GM18508 (cell line): ENCODE measurements around the gene EP400.

ENCODE experiments used
- ATAC-seq: cut with Tn5 transposase; IDR thresholded peaks from one replicate; pipeline ENCODE4 v1.9.1; 2021; ENCODE audit warnings: moderate number of reproducible peaks; ENCODE audit not compliant: insufficient read depth, unreplicated experiment

EP400 gene

DNA sequence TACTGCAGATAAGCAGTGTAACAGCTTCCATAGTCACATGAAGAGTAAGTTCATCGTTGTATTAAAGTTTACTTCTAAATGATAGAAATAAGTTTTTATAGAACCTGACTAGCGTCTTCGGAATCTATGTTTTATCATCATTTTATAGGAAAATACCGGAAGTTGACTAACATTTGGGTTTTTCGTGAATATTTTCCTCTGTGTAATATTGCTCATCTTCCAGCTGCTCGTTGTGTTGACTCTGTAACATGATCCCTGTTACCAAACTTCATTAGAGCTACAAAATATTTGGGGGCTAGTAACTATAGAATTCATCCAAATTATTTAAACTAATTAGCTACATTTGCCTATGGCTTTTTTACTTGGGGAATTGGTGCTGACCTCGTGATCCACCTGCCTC is 157.2 kb downstream of the EP400 start:
- no peak for ATAC-seq

- no peak for ATAC-seq
These were observed 158.6 kb downstream of the EP400 start for GRCh38 chr12:132108211-132108832.

DNA sequence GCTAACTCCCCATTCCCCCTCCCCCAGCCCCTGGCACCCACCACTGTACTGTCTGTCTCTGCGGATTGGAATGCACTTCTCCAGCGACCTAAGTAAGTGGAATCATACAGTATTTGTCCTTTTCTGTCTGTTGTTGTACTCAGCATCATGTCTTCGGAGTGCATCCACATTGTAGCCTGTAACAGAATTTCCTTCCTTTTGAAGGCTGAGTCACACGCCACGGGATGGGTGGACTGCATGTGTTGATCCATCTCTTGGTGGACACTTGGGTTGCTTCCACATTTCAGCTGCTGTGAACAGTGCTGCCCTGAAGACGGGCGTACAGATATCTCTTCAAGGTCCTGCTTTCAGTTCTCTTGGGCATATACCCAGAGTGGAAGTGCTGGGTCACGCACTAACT is 160.0 kb downstream of the EP400 start:
- ATAC-seq, result no peak

- ATAC-seq, result no peak
These were observed 160.9 kb downstream of the EP400 start for GRCh38 chr12:132110677-132111076.

- ATAC-seq, result no peak
These were observed 162.0 kb downstream of the EP400 start for GRCh38 chr12:132111654-132112304.

DNA sequence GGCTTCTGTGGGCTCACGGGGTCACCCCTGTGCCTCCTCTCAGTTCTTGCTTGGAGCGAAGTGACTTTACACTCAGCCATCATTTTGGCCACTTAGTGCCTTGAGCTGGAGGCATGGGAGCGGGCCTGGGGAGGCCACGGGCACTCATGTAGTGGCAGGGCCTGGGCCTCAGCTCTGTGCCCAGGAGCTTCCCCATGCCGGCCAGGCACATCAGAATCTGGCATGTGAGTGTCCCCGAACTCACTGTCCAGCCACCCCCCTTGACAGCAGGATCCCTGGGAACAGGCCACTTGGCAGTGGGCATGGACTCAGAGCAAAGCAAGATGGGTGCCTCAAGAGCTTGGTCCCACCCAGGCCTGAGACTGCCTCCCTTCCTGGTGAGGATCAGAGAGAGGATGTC is 164.9 kb downstream of the EP400 start:
- ATAC-seq, result no peak

DNA sequence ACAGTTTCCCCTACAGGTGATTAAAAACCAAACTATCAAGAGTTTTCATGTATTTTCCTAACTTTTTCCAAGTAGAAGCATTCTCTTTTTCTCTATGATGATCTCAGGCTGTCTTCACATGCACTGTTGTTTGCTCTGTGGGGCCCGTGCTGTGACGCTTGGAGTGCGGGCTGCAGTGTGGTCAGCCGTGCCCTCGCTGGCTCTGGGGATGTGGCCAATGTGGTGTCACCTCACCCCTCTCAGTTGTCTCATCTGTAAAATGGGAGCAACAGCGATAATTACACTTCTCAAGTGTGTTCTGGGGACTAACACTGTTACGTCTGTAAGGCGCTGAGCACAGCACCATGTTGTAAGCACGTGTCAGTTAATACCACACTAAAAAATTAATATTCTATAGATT is 165.8 kb downstream of the EP400 start:
- ATAC-seq, result no peak

DNA sequence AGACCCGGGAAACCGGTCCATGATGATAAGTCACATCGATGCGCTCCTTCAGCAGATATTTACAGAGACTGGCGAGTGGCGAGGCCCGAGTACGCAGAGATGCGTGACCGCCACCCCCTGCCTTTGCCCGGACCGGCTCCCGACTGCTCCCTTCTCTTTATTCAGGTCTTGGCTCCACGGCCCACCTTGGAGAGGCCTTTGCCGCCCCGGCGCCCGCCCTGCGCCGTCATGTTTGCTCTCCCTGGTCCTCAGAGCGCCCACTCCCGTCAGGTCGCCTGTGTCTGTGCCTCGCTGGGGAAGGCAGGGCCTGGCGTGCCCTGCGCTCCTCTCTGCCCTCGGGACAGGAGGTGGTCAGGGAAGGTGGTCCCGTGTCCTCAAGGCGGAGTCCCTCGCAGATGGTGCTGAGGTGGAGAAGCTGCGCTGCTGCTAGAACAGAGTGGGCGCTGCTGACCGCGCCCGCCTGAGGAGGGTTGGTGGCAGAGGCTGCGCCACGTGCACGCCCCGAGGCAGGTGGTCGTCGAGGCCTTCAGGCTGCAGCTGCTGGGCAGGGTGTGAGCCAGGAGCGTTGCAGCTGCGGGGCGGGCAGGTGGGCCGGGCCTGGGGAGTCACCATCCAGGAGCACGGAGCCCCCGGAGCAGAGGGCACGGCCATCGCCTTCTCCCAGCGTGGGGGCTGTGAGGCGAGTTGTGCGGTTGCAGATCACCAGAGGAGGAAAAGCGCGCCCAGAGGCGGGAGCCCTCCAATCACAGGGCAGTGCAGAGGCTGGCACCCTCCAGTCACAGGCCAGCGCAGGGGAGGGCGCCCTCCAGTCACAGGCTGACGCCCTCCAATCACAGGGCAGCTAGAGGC is 167.2 kb downstream of the EP400 start:
- no peak for ATAC-seq

GRCh38 chr12:132117558-132117875 is 167.8 kb downstream of the EP400 start:
- no peak for ATAC-seq

DNA sequence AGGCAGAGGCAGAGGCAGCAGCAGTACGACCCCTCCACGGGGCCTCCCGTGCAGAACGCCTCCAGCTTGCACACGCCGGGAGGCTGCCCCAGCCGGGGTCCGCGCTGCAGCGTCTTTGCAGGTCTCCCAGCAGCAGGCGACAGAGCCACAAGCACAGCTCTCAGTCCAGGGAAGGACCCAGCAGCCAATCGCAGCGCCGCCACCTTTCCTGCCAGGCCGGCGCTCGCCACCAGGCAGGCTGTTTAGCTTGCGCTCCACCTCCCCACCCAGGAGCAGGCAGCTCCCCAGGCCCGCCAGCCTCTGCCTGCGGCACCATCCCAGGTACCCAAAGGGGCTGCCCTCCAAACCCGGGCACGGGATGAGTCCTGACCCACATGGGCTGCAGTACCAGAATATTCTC is 169.1 kb downstream of the EP400 start:
- no peak for ATAC-seq

- no peak for ATAC-seq
These were observed 171.5 kb downstream of the EP400 start for GRCh38 chr12:132121283-132121682.

GRCh38 chr12:132123970-132124765 is 174.4 kb downstream of the EP400 start:
- ATAC-seq, result no peak

DNA sequence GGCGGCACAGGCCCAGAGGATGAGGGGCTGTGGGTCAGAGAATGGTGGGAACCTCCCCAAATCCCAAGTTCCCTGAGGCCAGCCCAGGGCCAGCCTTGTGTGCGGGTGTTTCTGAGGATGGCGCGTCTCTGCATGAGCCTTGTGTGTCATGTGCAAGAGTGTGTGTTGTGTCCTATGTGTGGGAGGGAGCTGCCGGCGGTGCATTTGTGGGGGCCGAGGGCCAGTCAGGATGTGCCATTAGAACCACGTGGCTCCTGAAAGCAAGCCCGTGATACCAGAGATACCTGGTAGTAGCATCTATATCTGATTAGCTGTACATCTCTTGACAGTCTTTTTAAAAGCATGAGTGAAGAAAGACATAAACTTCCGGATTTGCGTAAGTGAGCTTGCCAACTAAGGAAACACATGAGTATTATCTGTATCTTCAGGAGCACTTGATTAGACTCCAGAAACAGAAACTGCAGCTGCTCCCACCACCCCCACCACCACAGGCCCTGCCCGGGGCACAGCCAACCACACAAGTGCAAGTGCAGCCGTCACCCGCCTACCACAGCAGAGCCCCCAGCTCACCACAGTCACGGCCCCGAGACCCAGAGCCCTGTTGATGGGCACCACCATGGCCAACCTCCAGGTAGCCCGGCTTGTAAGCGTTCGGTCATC is 175.2 kb downstream of the EP400 start:
- ATAC-seq, result no peak

GRCh38 chr12:132125736-132126135 is 176.0 kb downstream of the EP400 start:
- no peak for ATAC-seq

GRCh38 chr12:132127041-132127440 is 177.3 kb downstream of the EP400 start:
- ATAC-seq, result no peak

DNA sequence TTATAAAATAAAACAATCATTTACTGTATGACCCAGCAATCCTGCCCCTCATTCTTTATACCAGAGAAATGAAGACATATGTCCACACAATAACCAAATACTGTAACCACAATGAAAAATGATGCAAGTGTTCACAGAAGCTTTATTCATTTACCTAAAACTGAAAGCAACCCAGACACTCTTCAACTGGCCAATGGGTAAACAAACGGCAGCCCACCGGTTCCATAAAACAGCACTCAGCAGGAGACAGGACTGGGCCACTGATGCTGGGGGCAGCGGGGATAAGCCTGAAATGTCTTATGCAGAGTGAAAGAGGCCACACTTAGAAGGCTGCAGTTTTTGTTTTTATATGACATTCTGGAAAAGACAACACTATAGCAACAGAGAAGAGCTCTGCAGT is 179.3 kb downstream of the EP400 start:
- no peak for ATAC-seq

DNA sequence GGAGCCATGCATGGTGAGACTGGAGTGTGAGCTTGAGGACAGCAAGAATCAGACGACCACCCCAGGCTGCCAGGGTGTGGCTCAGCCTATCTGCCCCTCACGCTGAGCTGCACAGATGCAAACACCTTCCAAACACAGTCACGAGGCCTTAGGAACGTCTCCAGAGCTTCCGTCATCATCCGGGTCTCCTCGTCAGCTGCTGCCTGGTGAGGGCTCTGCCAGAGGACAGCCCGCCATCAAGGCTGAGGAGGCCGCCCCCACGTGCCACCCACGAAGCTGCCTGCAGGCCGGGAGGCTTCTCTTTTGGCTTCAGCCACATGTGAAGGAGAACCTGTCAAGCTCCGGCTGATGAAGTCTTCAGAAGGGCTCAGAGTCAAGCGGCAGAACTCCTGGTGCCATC is 180.9 kb downstream of the EP400 start:
- ATAC-seq, result no peak
